Measurements from ENCODE around the gene RNF152.
A peak's percentile ranks its signal among the peaks of the same experiment; 100 is the strongest.

The RNF152 gene

DNA sequence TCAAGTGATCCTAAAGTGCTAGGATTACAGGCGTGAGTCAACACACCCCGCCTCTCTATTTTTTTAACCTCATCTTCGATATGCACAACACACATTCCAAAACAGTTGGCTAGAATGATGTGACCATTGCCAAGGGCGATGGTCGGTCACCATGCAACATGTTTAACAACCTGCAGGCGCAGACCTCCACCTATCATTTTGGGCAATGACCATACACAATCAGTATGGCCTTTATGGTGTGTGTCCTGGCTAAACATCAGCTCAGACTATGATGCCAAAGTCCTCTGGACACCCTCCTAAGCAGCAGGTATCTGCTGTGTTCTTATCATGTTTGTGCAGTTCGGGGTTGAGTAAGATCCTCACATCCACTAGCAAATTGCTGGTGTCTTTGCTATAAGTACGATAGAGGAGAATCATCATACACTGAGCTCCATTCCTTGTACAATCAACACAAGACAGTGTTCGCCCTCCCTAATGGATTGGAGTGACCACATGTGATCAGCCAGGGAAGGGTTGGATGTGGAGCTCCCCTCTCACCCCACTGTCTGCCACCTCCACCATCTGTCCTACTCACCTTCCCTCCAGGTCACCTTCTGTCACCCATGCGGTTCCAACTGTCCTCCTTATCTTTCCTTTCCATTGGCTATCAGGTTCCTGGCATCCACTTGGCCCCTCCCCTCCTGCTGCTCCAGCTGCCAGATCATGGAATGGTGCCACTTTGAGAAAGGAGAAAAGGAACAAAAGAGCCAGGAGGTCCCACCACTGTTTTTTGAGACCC, 7.9 kb upstream of the RNF152 start:
- Histone ChIP-seq H3K27ac (no peak overlapping the region), H3K36me3 (replicated peaks) (no peaks in the 10 kb centered on the region), H3K4me3 (ENCODE audit: low read depth, low read length) (no peak overlapping the region), H3K27me3 (replicated peaks) (no peaks in the 10 kb centered on the region)
- TF ChIP-seq, protein P1, sequence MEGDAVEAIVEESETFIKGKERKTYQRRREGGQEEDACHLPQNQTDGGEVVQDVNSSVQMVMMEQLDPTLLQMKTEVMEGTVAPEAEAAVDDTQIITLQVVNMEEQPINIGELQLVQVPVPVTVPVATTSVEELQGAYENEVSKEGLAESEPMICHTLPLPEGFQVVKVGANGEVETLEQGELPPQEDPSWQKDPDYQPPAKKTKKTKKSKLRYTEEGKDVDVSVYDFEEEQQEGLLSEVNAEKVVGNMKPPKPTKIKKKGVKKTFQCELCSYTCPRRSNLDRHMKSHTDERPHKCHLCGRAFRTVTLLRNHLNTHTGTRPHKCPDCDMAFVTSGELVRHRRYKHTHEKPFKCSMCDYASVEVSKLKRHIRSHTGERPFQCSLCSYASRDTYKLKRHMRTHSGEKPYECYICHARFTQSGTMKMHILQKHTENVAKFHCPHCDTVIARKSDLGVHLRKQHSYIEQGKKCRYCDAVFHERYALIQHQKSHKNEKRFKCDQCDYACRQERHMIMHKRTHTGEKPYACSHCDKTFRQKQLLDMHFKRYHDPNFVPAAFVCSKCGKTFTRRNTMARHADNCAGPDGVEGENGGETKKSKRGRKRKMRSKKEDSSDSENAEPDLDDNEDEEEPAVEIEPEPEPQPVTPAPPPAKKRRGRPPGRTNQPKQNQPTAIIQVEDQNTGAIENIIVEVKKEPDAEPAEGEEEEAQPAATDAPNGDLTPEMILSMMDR (IDR thresholded peaks at IDR 0.05; ENCODE audit: low read depth, low read length, missing control alignments), result no peak
- in situ Hi-C loops (cut with HindIII; ENCODE audit: low pct_ligation_motif_present, low sequenced_read_pairs), result no loop called here
- no peak for DNase-seq

DNA sequence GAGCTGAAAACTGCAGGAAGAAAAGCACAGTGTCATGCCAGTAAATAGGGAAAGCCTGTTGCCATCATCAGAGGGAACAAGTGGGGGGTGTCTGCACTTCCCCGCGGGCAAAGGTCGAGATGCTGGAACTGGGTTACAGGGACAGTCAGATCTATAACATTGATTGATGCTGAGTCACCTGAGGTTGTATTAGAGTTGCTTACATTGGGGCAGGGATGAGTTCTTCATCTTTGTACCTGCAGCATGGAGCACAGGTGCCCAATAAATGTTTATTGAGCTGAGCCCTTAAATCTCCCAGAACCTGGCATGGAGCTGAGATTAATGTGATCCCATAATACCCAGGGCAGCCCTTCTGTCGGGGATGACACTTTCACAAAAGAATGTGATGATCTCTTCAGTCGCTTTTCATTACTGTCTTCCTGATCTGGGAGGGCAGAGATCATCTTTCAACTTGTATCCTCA, 5.9 kb upstream of the RNF152 start:
- no peak for DNase-seq
- no peaks in the 10 kb centered on the region for H3K27me3 ChIP-seq (replicated peaks)
- TF ChIP-seq, protein P1 (IDR thresholded peaks at IDR 0.05; ENCODE audit: low read depth, low read length, missing control alignments), result no peak
- H3K27ac ChIP-seq, result no peak overlapping the region
- no peaks in the 10 kb centered on the region for H3K36me3 ChIP-seq (replicated peaks)
- in situ Hi-C loops (cut with HindIII; ENCODE audit: low pct_ligation_motif_present, low sequenced_read_pairs), result no loop called here
- H3K4me3 ChIP-seq (ENCODE audit: low read depth, low read length), result no peak overlapping the region

DNA sequence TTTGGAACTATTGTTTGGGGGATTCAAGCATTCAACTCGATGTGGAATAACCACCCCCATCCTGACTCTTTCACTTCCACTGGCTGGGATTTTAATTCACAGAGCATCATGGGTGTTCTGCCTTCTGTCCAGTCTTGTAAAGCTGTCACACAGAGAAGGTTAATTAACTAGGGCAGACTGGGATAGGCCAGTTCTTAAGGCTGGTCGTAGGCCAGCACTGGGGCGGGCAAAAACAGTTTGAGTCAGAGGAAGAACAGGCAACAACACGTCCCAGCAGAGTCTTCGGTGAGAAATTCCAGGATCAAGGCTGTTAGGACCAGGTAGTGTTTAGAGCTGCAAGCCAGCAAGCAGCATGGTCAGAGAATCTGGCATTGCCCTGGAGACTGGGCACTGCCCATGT, 4.0 kb upstream of the RNF152 start:
- in situ Hi-C loops (cut with HindIII; ENCODE audit: low pct_ligation_motif_present, low sequenced_read_pairs), result no loop called here
- Histone ChIP-seq H3K27ac (no peak overlapping the region), H3K27me3 (replicated peaks) (no peaks in the 10 kb centered on the region), H3K4me3 (ENCODE audit: low read depth, low read length) (no peak overlapping the region), H3K36me3 (replicated peaks) (no peaks in the 10 kb centered on the region)
- peak; percentile 19 for DNase-seq
- TF ChIP-seq, protein P1 (IDR thresholded peaks at IDR 0.05; ENCODE audit: low read depth, low read length, missing control alignments), result no peak

- H3K27me3 ChIP-seq (replicated peaks), result no peaks in the 10 kb centered on the region
- TF ChIP-seq, protein P1 (IDR thresholded peaks at IDR 0.05; ENCODE audit: low read depth, low read length, missing control alignments), result no peak
- H3K4me3 ChIP-seq (ENCODE audit: low read depth, low read length), result no peak overlapping the region
- H3K36me3 ChIP-seq (replicated peaks), result no peaks in the 10 kb centered on the region
- no peak overlapping the region for H3K27ac ChIP-seq
- in situ Hi-C loops (cut with HindIII; ENCODE audit: low pct_ligation_motif_present, low sequenced_read_pairs), result no loop called here
- DNase-seq, result no peak
These were observed 3.3 kb upstream of the RNF152 start for GRCh38 chr18:61896118-61896517.

- TF ChIP-seq, protein P1 (IDR thresholded peaks at IDR 0.05; ENCODE audit: low read depth, low read length, missing control alignments), result no peak
- DNase-seq, result no peak
- in situ Hi-C loops (cut with HindIII; ENCODE audit: low pct_ligation_motif_present, low sequenced_read_pairs), result no loop called here
- no peak overlapping the region for H3K27ac ChIP-seq
- H3K4me3 ChIP-seq (ENCODE audit: low read depth, low read length), result peak overlapping the region; percentile 90
- H3K27me3 ChIP-seq (replicated peaks), result no peaks in the 10 kb centered on the region
- H3K36me3 ChIP-seq (replicated peaks), result peaks cover 5% of the 10 kb centered on the region
These were observed 2.1 kb upstream of the RNF152 start for GRCh38 chr18:61894751-61895524.
